Activated B cell treated with CpG ODN at 0.5 μM for 24 hours (primary cell): ENCODE measurements around the gene AACS. TPM values are rescaled to one million over a fixed set of nuclear protein-coding genes. Genes with fewer than 3 reads are reported as not detected.

Experiments
- ATAC-seq: fragments of 200-7000 bp; cut with Tn5 transposase; one replicate; pipeline ENCODE4 v1.10.0; 2021; ENCODE audit warnings: low read depth, mild to moderate bottlenecking, moderate library complexity
- CTCF ChIA-PET: fragments of 350-600 bp; sonication (Branson Sonifier 250); formaldehyde crosslinking; loops from one replicate; lab custom pipeline; 2021; ENCODE audit warnings: antibody characterized with exemption; lab: Charles Lee
- POLR2A ChIA-PET: fragments of 350-600 bp; sonication (Branson Sonifier 250); formaldehyde crosslinking; loops from one replicate; lab custom pipeline; 2021; ENCODE audit warnings: antibody characterized with exemption; lab: Charles Lee
- DNase-seq: peaks from one replicate; pipeline ENCODE4 v3.0.0; 2022
- H3K27ac Mint-ChIP-seq: one replicate; pipeline ENCODE4 v1.8.0; 2020; ENCODE audit warnings: mixed read lengths
- H3K27me3 Mint-ChIP-seq: one replicate; pipeline ENCODE4 v1.8.0; 2021; ENCODE audit warnings: mixed read lengths
- H3K36me3 Mint-ChIP-seq: one replicate; pipeline ENCODE4 v1.8.0; 2021; ENCODE audit warnings: low read depth, mixed read lengths
- H3K4me1 Mint-ChIP-seq: one replicate; pipeline ENCODE4 v1.8.0; 2021; ENCODE audit warnings: mixed read lengths
- H3K4me3 Mint-ChIP-seq: one replicate; pipeline ENCODE4 v1.8.0; 2020; ENCODE audit warnings: mild to moderate bottlenecking, mixed read lengths
- H3K9me3 Mint-ChIP-seq: one replicate; pipeline ENCODE4 v1.8.0; 2020; ENCODE audit warnings: mixed read lengths
- CTCF ChIP-seq: fragments of 200-600 bp; IDR thresholded peaks from one replicate; pipeline ENCODE4 v1.8.0; 2022; ENCODE audit warnings: antibody characterized with exemption, mild to moderate bottlenecking
- intact Hi-C: fragments of 100-400 bp; cut with micrococcal nuclease; formaldehyde crosslinking; loops from one replicate; pipeline ENCODE4 v1.15.1; 2024
- total RNA-seq: library from RNA; stranded (reverse); gene quantifications from 2 replicates; pipeline ENCODE4 v1.2.3, GENCODE V29; 2022

Gene AACS
- total RNA-seq, 1 donor from 2014 or later, result 18.7 TPM

DNA sequence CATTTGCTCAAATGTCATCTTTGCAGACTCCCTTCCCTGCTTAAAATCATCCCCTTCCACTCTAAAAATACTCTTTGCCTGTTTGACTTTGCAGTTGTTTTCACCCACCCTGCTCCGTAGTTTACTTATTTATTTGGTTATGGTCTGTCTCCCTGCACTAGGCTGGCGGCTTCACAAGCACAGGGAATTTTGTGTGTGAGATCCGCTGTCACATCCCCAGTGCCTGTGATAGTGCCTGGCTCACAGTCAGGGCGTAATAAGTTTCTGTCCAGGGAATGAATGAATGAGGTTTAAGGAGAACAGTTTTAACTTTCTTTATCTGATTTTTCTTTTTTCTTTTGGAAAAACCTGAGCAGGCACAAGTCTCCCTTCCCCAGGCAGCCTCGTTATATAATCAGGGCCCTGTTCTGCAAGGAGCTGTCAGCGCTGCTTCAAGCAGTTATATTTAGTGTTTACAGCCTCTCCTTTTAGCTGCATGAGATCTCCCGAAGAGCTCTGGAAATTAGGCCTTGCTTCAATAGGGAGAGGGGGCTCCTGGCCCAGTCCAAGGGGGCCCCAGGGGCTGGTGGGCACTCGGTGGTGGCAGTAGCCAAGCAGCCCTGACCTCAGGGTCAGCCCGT lies 107.1 kb downstream of the AACS start:
- H3K4me1 Mint-ChIP-seq, result no peaks in the 10 kb centered on the region
- H3K27ac Mint-ChIP-seq, result no peak overlapping the region
- POLR2A ChIA-PET, result no interaction called here
- TF ChIP-seq CTCF, result no peak
- no peak overlapping the region for H3K4me3 Mint-ChIP-seq
- ATAC-seq, result no peak
- peaks cover 30% of the 10 kb centered on the region for H3K27me3 Mint-ChIP-seq
- H3K36me3 Mint-ChIP-seq, result no peaks in the 10 kb centered on the region
- peaks cover 6% of the 10 kb centered on the region for H3K9me3 Mint-ChIP-seq
- intact Hi-C loops, result no loop called here
- CTCF ChIA-PET, result no interaction called here
- DNase-seq, result no peak

GRCh38 chr12:125175576-125175975 lies 110.3 kb downstream of the AACS start:
- Mint-ChIP-seq H3K36me3 (no peaks in the 10 kb centered on the region), H3K4me1 (no peaks in the 10 kb centered on the region), H3K4me3 (no peak overlapping the region), H3K27ac (no peak overlapping the region), H3K27me3 (peaks cover 37% of the 10 kb centered on the region), H3K9me3 (peaks cover 6% of the 10 kb centered on the region)
- CTCF ChIA-PET, result no interaction called here
- DNase-seq (no peak), ATAC-seq (no peak)
- POLR2A ChIA-PET, result no interaction called here
- no peak for TF ChIP-seq CTCF
- intact Hi-C loops, result no loop called here

- Mint-ChIP-seq H3K27me3 (peaks cover 55% of the 10 kb centered on the region), H3K4me3 (no peak overlapping the region), H3K4me1 (peaks cover 1% of the 10 kb centered on the region)
Observed at GRCh38 chr12:125178222-125178621, 113.0 kb downstream of the AACS start.

DNA sequence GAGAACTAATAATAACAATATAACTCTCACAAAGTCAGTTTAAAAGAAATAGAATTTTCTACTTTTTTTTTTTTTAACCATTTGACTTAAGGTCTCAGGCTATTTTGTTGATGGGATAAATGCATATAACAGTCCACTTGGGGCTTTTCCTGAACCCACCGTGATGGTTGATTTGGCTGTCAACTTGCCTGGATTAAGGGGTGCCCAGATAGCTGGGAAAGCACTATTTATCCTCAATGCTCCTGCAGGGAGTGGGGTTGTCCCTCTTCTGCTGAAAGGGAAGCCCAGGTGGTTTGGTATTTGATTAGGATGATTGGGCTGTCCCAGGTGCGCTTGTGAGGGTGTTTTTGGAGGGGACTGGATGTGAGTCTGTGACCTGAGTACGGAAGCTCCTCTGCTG lies 114.9 kb downstream of the AACS start:
- Mint-ChIP-seq H3K4me1 (peaks cover 3% of the 10 kb centered on the region), H3K27ac (no peak overlapping the region), H3K36me3 (no peaks in the 10 kb centered on the region), H3K4me3 (no peak overlapping the region), H3K9me3 (peaks cover 4% of the 10 kb centered on the region), H3K27me3 (peaks cover 60% of the 10 kb centered on the region)
- no peak for ATAC-seq
- ChIA-PET POLR2A (no interaction called here), CTCF (no interaction called here)
- TF ChIP-seq CTCF, result no peak
- DNase-seq, result no peak
- intact Hi-C loops, result loop anchor here (5.0 kb wide), 1 partner anchor 188 kb away; the partner anchor contains the start of gene BRI3BP

More at GRCh38 chr12:125178222-125178621, 113.0 kb downstream of the AACS start:
- intact Hi-C loops, result no loop called here
- Mint-ChIP-seq H3K9me3 (peaks cover 6% of the 10 kb centered on the region), H3K36me3 (no peaks in the 10 kb centered on the region), H3K27ac (no peak overlapping the region)
- ChIA-PET POLR2A (no interaction called here), CTCF (no interaction called here)
- no peak for DNase-seq
- no peak for TF ChIP-seq CTCF
- no peak for ATAC-seq

DNA sequence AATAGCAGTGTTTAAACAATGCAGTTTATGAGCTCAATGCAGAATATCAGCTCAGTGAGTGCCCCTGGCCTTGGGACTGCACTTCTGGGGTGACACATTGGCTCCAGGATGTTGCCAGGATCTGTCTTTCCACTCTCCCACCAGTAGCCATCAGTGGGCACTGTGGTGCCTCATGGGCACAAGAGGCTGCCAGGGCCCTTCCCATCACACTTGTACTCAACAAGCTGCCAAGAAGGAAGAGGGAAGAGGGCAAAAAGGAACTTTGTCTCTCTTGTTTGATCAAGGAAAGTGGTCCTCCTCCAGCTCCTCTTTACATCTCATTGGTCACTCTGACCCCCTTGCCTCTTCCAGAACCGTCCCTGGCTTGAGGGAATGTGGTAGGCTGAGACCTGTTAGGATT lies 115.9 kb downstream of the AACS start:
- no peak overlapping the region for H3K4me3 Mint-ChIP-seq
- no peak for TF ChIP-seq CTCF
- POLR2A ChIA-PET, result no interaction called here
- no peak overlapping the region for H3K27ac Mint-ChIP-seq
- peaks cover 8% of the 10 kb centered on the region for H3K4me1 Mint-ChIP-seq
- H3K36me3 Mint-ChIP-seq, result no peaks in the 10 kb centered on the region
- ATAC-seq (no peak), DNase-seq (no peak)
- no peaks in the 10 kb centered on the region for H3K9me3 Mint-ChIP-seq
- intact Hi-C loops, result loop anchor here (5.0 kb wide), 1 partner anchor 189 kb away; the partner anchor contains the start of gene BRI3BP
- peaks cover 60% of the 10 kb centered on the region for H3K27me3 Mint-ChIP-seq
- CTCF ChIA-PET, result no interaction called here
